ENCODE data around the gene TRIM2.

DNA sequence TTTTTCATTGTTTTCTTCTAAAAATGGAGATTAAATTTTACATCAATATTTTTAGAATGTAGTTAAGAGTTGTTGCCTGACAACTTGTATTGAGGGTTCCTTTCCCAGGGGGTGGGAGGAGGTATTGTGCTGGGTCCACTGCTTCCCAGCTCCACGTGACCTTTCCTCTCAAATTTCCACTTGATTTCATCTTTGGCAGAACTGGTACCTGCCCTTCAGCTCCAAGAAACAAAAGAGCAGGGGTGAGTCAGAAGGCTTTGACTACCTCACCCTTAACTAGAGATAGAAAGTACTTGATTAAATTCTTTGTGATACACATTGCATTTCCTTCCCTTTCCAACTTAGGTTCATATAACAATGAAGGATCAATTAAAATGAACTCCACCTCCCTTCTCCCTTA, 19.7 kb downstream of the TRIM2 start:
- no peak for TF ChIP-seq EZH2 (IDR thresholded peaks at IDR 0.05; ENCODE audit: borderline replicate concordance, low read depth, low read length, poor library complexity, severe bottlenecking)
- TF ChIP-seq, protein P1, sequence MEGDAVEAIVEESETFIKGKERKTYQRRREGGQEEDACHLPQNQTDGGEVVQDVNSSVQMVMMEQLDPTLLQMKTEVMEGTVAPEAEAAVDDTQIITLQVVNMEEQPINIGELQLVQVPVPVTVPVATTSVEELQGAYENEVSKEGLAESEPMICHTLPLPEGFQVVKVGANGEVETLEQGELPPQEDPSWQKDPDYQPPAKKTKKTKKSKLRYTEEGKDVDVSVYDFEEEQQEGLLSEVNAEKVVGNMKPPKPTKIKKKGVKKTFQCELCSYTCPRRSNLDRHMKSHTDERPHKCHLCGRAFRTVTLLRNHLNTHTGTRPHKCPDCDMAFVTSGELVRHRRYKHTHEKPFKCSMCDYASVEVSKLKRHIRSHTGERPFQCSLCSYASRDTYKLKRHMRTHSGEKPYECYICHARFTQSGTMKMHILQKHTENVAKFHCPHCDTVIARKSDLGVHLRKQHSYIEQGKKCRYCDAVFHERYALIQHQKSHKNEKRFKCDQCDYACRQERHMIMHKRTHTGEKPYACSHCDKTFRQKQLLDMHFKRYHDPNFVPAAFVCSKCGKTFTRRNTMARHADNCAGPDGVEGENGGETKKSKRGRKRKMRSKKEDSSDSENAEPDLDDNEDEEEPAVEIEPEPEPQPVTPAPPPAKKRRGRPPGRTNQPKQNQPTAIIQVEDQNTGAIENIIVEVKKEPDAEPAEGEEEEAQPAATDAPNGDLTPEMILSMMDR (conservative IDR thresholded peaks at IDR 0.05; ENCODE audit: low read depth, low read length), result no peak

Measured in A673 (cell line).